ENCODE data around the gene CAD. TPM values are rescaled to one million over a fixed set of nuclear protein-coding genes. Genes with fewer than 3 reads are reported as not detected.
"Not testable (repeated sequence)": the region's sequence is repeated elsewhere in the genome, so short reads cannot be mapped to it uniquely, and the experiment has no call there.

The CAD gene
- 10 to 100 TPM; 16.8 to 18.3 TPM for polyA plus RNA-seq

- Histone ChIP-seq H3K4me3 (ENCODE audit: low read depth in 1 of 2, low read length in 2 of 2) (peak within 1 kb of the TSS; percentile 61 to 63), H3K36me3 (ENCODE audit: control insufficient read depth in 2 of 2, insufficient read depth in 2 of 2, low read length in 1 of 2) (peaks cover 3 to 7% of the 10 kb centered on the region in 2 donors), H3K4me1 (ENCODE audit: control insufficient read depth in 2 of 2, insufficient read depth in 2 of 2, low read length in 1 of 2) (no peaks in the 10 kb centered on the region), H3K9me3 (ENCODE audit: control insufficient read depth in 2 of 2, insufficient read depth in 1 of 2, low read depth in 1 of 2, low read length in 1 of 2) (no peaks in the 10 kb centered on the region), H3K27me3 (ENCODE audit: control insufficient read depth in 1 of 2, insufficient read depth in 2 of 2, low read length in 2 of 2) (no peaks in the 10 kb centered on the region), H3K27ac (ENCODE audit: low read depth in 2 of 2, low read length in 1 of 2) (peak within 1 kb of the TSS; percentile 73 to 78)
- 1% methylated on average over 72 of the region's 72 CpGs for WGBS, 2 donors
These were observed at the start of gene CAD for GRCh38 chr2:27217173-27218121. Gene CAD (plus strand): TSS chr2:27217369. CDS start chr2:27217552, 183 bp downstream.

GRCh38 chr2:27170581-27171337 is 46.4 kb upstream of the CAD start:
- WGBS, 2 donors, result 72 to 74% methylated on average over 6 of the region's 6 CpGs

GRCh38 chr2:27171351-27171848 is 45.8 kb upstream of the CAD start:
- 58 to 61% methylated on average over 8 of the region's 8 CpGs for WGBS, 2 donors
- no peak overlapping the region for H3K4me3 ChIP-seq (ENCODE audit: low read depth in 1 of 2, low read length in 2 of 2)

More at GRCh38 chr2:27170581-27171337, 46.4 kb upstream of the CAD start:
- Histone ChIP-seq H3K9me3 (ENCODE audit: control insufficient read depth in 2 of 2, insufficient read depth in 1 of 2, low read depth in 1 of 2, low read length in 1 of 2) (no peaks in the 10 kb centered on the region), H3K27me3 (ENCODE audit: control insufficient read depth in 1 of 2, insufficient read depth in 2 of 2, low read length in 2 of 2) (no peaks in the 10 kb centered on the region), H3K27ac (ENCODE audit: low read depth in 2 of 2, low read length in 1 of 2) (no peak overlapping the region), H3K4me3 (ENCODE audit: low read depth in 1 of 2, low read length in 2 of 2) (no peak overlapping the region), H3K36me3 (ENCODE audit: control insufficient read depth in 2 of 2, insufficient read depth in 2 of 2, low read length in 1 of 2) (no peaks in the 10 kb centered on the region), H3K4me1 (ENCODE audit: control insufficient read depth in 2 of 2, insufficient read depth in 2 of 2, low read length in 1 of 2) (no peaks in the 10 kb centered on the region)

GRCh38 chr2:27174638-27175037 is 42.5 kb upstream of the CAD start:
- Histone ChIP-seq H3K4me1 (ENCODE audit: control insufficient read depth in 2 of 2, insufficient read depth in 2 of 2, low read length in 1 of 2) (no peaks in the 10 kb centered on the region), H3K27ac (ENCODE audit: low read depth in 2 of 2, low read length in 1 of 2) (no peak overlapping the region), H3K27me3 (ENCODE audit: control insufficient read depth in 1 of 2, insufficient read depth in 2 of 2, low read length in 2 of 2) (no peaks in the 10 kb centered on the region), H3K4me3 (ENCODE audit: low read depth in 1 of 2, low read length in 2 of 2) (no peak overlapping the region), H3K36me3 (ENCODE audit: control insufficient read depth in 2 of 2, insufficient read depth in 2 of 2, low read length in 1 of 2) (no peaks in the 10 kb centered on the region), H3K9me3 (ENCODE audit: control insufficient read depth in 2 of 2, insufficient read depth in 1 of 2, low read depth in 1 of 2, low read length in 1 of 2) (no peaks in the 10 kb centered on the region)
- 71 to 83% methylated on average over 6 of the region's 6 CpGs for WGBS, 2 donors

More at GRCh38 chr2:27171351-27171848, 45.8 kb upstream of the CAD start:
- Histone ChIP-seq H3K27me3 (ENCODE audit: control insufficient read depth in 1 of 2, insufficient read depth in 2 of 2, low read length in 2 of 2) (no peaks in the 10 kb centered on the region), H3K9me3 (ENCODE audit: control insufficient read depth in 2 of 2, insufficient read depth in 1 of 2, low read depth in 1 of 2, low read length in 1 of 2) (no peaks in the 10 kb centered on the region), H3K27ac (ENCODE audit: low read depth in 2 of 2, low read length in 1 of 2) (no peak overlapping the region), H3K36me3 (ENCODE audit: control insufficient read depth in 2 of 2, insufficient read depth in 2 of 2, low read length in 1 of 2) (no peaks in the 10 kb centered on the region), H3K4me1 (ENCODE audit: control insufficient read depth in 2 of 2, insufficient read depth in 2 of 2, low read length in 1 of 2) (no peaks in the 10 kb centered on the region)

GRCh38 chr2:27175330-27175729 is 41.8 kb upstream of the CAD start:
- Histone ChIP-seq H3K27me3 (ENCODE audit: control insufficient read depth in 1 of 2, insufficient read depth in 2 of 2, low read length in 2 of 2) (no peaks in the 10 kb centered on the region), H3K4me3 (ENCODE audit: low read depth in 1 of 2, low read length in 2 of 2) (no peak overlapping the region), H3K9me3 (ENCODE audit: control insufficient read depth in 2 of 2, insufficient read depth in 1 of 2, low read depth in 1 of 2, low read length in 1 of 2) (no peaks in the 10 kb centered on the region), H3K4me1 (ENCODE audit: control insufficient read depth in 2 of 2, insufficient read depth in 2 of 2, low read length in 1 of 2) (no peaks in the 10 kb centered on the region), H3K36me3 (ENCODE audit: control insufficient read depth in 2 of 2, insufficient read depth in 2 of 2, low read length in 1 of 2) (no peaks in the 10 kb centered on the region), H3K27ac (ENCODE audit: low read depth in 2 of 2, low read length in 1 of 2) (no peak overlapping the region)
- 66 to 71% methylated on average over 8 of the region's 8 CpGs for WGBS, 2 donors

GRCh38 chr2:27175781-27176180 is 41.4 kb upstream of the CAD start:
- not testable (repeated sequence) for H3K4me1 ChIP-seq (ENCODE audit: control insufficient read depth in 2 of 2, insufficient read depth in 2 of 2, low read length in 1 of 2); H3K27ac ChIP-seq (ENCODE audit: low read depth in 2 of 2, low read length in 1 of 2); H3K27me3 ChIP-seq (ENCODE audit: control insufficient read depth in 1 of 2, insufficient read depth in 2 of 2, low read length in 2 of 2); H3K4me3 ChIP-seq (ENCODE audit: low read depth in 1 of 2, low read length in 2 of 2); H3K36me3 ChIP-seq (ENCODE audit: control insufficient read depth in 2 of 2, insufficient read depth in 2 of 2, low read length in 1 of 2); H3K9me3 ChIP-seq (ENCODE audit: control insufficient read depth in 2 of 2, insufficient read depth in 1 of 2, low read depth in 1 of 2, low read length in 1 of 2)
- WGBS, 2 donors, result 87 to 91% methylated on average over 4 of the region's 4 CpGs

- WGBS, 2 donors, result 70 to 75% methylated on average over 15 of the region's 15 CpGs
- H3K27me3 ChIP-seq (ENCODE audit: control insufficient read depth in 1 of 2, insufficient read depth in 2 of 2, low read length in 2 of 2), result no peaks in the 10 kb centered on the region
- no peak overlapping the region for H3K4me3 ChIP-seq (ENCODE audit: low read depth in 1 of 2, low read length in 2 of 2)
- H3K4me1 ChIP-seq (ENCODE audit: control insufficient read depth in 2 of 2, insufficient read depth in 2 of 2, low read length in 1 of 2), result no peaks in the 10 kb centered on the region
- H3K36me3 ChIP-seq (ENCODE audit: control insufficient read depth in 2 of 2, insufficient read depth in 2 of 2, low read length in 1 of 2), result no peaks in the 10 kb centered on the region
- H3K9me3 ChIP-seq (ENCODE audit: control insufficient read depth in 2 of 2, insufficient read depth in 1 of 2, low read depth in 1 of 2, low read length in 1 of 2), result no peaks in the 10 kb centered on the region
- no peak overlapping the region for H3K27ac ChIP-seq (ENCODE audit: low read depth in 2 of 2, low read length in 1 of 2)
These were observed 39.5 kb upstream of the CAD start for GRCh38 chr2:27177441-27178351.

GRCh38 chr2:27178469-27178868 is 38.7 kb upstream of the CAD start:
- H3K36me3 ChIP-seq (ENCODE audit: control insufficient read depth in 2 of 2, insufficient read depth in 2 of 2, low read length in 1 of 2), result no peaks in the 10 kb centered on the region
- H3K27ac ChIP-seq (ENCODE audit: low read depth in 2 of 2, low read length in 1 of 2), result no peak overlapping the region
- 84 to 92% methylated on average over 3 of the region's 3 CpGs for WGBS, 2 donors
- no peaks in the 10 kb centered on the region for H3K4me1 ChIP-seq (ENCODE audit: control insufficient read depth in 2 of 2, insufficient read depth in 2 of 2, low read length in 1 of 2)
- H3K9me3 ChIP-seq (ENCODE audit: control insufficient read depth in 2 of 2, insufficient read depth in 1 of 2, low read depth in 1 of 2, low read length in 1 of 2), result no peaks in the 10 kb centered on the region
- H3K4me3 ChIP-seq (ENCODE audit: low read depth in 1 of 2, low read length in 2 of 2), result no peak overlapping the region
- no peaks in the 10 kb centered on the region for H3K27me3 ChIP-seq (ENCODE audit: control insufficient read depth in 1 of 2, insufficient read depth in 2 of 2, low read length in 2 of 2)

Data from esophagus (tissue), 2 donors.